Calu3 (cell line): ENCODE measurements around the gene MICA. TPM values are rescaled to one million over a fixed set of nuclear protein-coding genes. Genes with fewer than 3 reads are reported as not detected.
"Not testable (repeated sequence)": the region's sequence is repeated elsewhere in the genome, so short reads cannot be mapped to it uniquely, and the experiment has no call there.

Experiments used
- BruUV-seq: library from RNA; stranded (reverse); fragments of 400-500 nt; replicated peaks from 2 replicates; lab custom pipeline; 2021; lab: Mats Ljungman, UMichigan
- CTCF ChIA-PET: fragments of 300-600 bp; sonication (Branson Sonifier 250); formaldehyde crosslinking; loops from one replicate; lab custom pipeline; 2022; ENCODE audit warnings: antibody characterized with exemption; lab: Charles Lee
- DNase-seq: peaks from one replicate; pipeline ENCODE4 v3.0.0; 2022
- H3K27ac Mint-ChIP-seq: one replicate; pipeline ENCODE4 v1.8.0; 2022; ENCODE audit warnings: mixed read lengths; ENCODE audit not compliant: unreplicated experiment
- H3K27me3 Mint-ChIP-seq: one replicate; pipeline ENCODE4 v1.8.0; 2022; ENCODE audit warnings: mixed read lengths; ENCODE audit not compliant: unreplicated experiment
- H3K36me3 Mint-ChIP-seq: one replicate; pipeline ENCODE4 v1.8.0; 2022; ENCODE audit warnings: mild to moderate bottlenecking, moderate library complexity, mixed read lengths; ENCODE audit not compliant: insufficient read depth, unreplicated experiment
- H3K4me1 Mint-ChIP-seq: one replicate; pipeline ENCODE4 v1.8.0; 2022; ENCODE audit warnings: mild to moderate bottlenecking, low read depth, mixed read lengths; ENCODE audit not compliant: unreplicated experiment
- H3K4me3 Mint-ChIP-seq: one replicate; pipeline ENCODE4 v1.8.0; 2022; ENCODE audit warnings: mild to moderate bottlenecking, low read depth, moderate library complexity, mixed read lengths; ENCODE audit not compliant: unreplicated experiment
- H3K9me3 Mint-ChIP-seq: one replicate; pipeline ENCODE4 v1.8.0; 2022; ENCODE audit warnings: low read depth, mixed read lengths; ENCODE audit not compliant: unreplicated experiment
- CTCF ChIP-seq: fragments of 200-600 bp; IDR thresholded peaks from one replicate; pipeline ENCODE4 v1.8.0; 2022; ENCODE audit warnings: antibody characterized with exemption; ENCODE audit not compliant: unreplicated experiment
- intact Hi-C: fragments of 100-400 bp; cut with micrococcal nuclease; formaldehyde crosslinking; loops from one replicate; pipeline ENCODE4 v1.10.0; 2022; ENCODE audit not compliant: unreplicated experiment
- total RNA-seq: library from RNA; stranded (reverse); gene quantifications from 2 replicates; pipeline ENCODE4 v1.2.3, GENCODE V29; 2022

MICA gene
- total RNA-seq, 1 experiment from 2014 or later = 77.1 TPM

GRCh38 chr6:31423550-31423949 lies 20.2 kb downstream of the MICA start:
- H3K27ac Mint-ChIP-seq = no peak overlapping the region
- no peak for DNase-seq
- peaks cover 18% of the 10 kb centered on the region for H3K27me3 Mint-ChIP-seq
- TF ChIP-seq CTCF = no peak
- H3K9me3 Mint-ChIP-seq = no peaks in the 10 kb centered on the region
- no peaks in the 10 kb centered on the region for H3K36me3 Mint-ChIP-seq
- CTCF ChIA-PET = interaction anchor here (1.3 to 1.5 kb wide), 2 partner anchors 19 to 20 kb away, joined by 4 to 5 read pairs; partner anchors contain the start of gene MICA
- no TSS peak for BruUV-seq
- peaks cover 7% of the 10 kb centered on the region for H3K4me1 Mint-ChIP-seq
- intact Hi-C loops = no loop called here
- H3K4me3 Mint-ChIP-seq = no peak overlapping the region

GRCh38 chr6:31426395-31427354 lies 23.3 kb downstream of the MICA start:
- CTCF ChIA-PET = no interaction called here
- DNase-seq = no peak
- BruUV-seq = no TSS peak
- Mint-ChIP-seq H3K27me3 (peaks cover 32% of the 10 kb centered on the region), H3K27ac (no peak overlapping the region), H3K9me3 (peaks cover 6% of the 10 kb centered on the region), H3K4me3 (no peak overlapping the region), H3K4me1 (peaks cover 7% of the 10 kb centered on the region), H3K36me3 (no peaks in the 10 kb centered on the region)
- intact Hi-C loops = no loop called here
- TF ChIP-seq CTCF = no peak

GRCh38 chr6:31430449-31430848 lies 27.1 kb downstream of the MICA start:
- H3K4me3 Mint-ChIP-seq = no peak overlapping the region
- no peak for TF ChIP-seq CTCF
- H3K27me3 Mint-ChIP-seq = peaks cover 57% of the 10 kb centered on the region
- no peak overlapping the region for H3K27ac Mint-ChIP-seq
- no peak for DNase-seq
- intact Hi-C loops = no loop called here
- no TSS peak for BruUV-seq
- CTCF ChIA-PET = interaction anchor here (1.6 kb wide), 1 partner anchor 12 kb away, joined by 5 read pairs; no protein-coding TSS in a partner anchor
- no peaks in the 10 kb centered on the region for H3K4me1 Mint-ChIP-seq
- H3K36me3 Mint-ChIP-seq = no peaks in the 10 kb centered on the region
- H3K9me3 Mint-ChIP-seq = peaks cover 9% of the 10 kb centered on the region

- not testable (repeated sequence) for BruUV-seq
Observed at GRCh38 chr6:31435051-31435450, 31.7 kb downstream of the MICA start.

More at GRCh38 chr6:31435051-31435450, 31.7 kb downstream of the MICA start:
- H3K27me3 Mint-ChIP-seq = peaks cover 88% of the 10 kb centered on the region
- H3K36me3 Mint-ChIP-seq, DNase-seq, intact Hi-C loops, H3K4me3 Mint-ChIP-seq, H3K4me1 Mint-ChIP-seq, H3K27ac Mint-ChIP-seq: not testable (repeated sequence)
- peaks cover 22% of the 10 kb centered on the region for H3K9me3 Mint-ChIP-seq
- CTCF ChIA-PET = interaction anchor here (0.6 kb wide), 1 partner anchor 243 kb away, joined by 3 read pairs; no protein-coding TSS in a partner anchor
